GM12864 (cell line): ENCODE results near the gene RNF224.

Experiments used
- DNase-seq: peaks from one replicate; pipeline ENCODE4 v3.0.0-alpha.2; 2011; ENCODE audit warnings: low read depth
- H3K4me3 ChIP-seq: 2 replicates; pipeline ENCODE4 v1.5.1; 2011; ENCODE audit warnings: mild to moderate bottlenecking, low read depth, low read length, control low read depth
- CTCF ChIP-seq: IDR thresholded peaks from 2 replicates; pipeline ENCODE4 v1.5.1; 2011; ENCODE audit warnings: low read depth, mild to moderate bottlenecking, moderate library complexity, low read length, control low read depth, inconsistent platforms; ENCODE audit errors: missing control alignments

Gene RNF224

GRCh38 chr9:137243626-137244485, 16.6 kb downstream of the RNF224 start:
- H3K4me3 ChIP-seq: no peak overlapping the region
- no peak for DNase-seq
- no peak for TF ChIP-seq CTCF

GRCh38 chr9:137244486-137245449, 17.5 kb downstream of the RNF224 start:
- TF ChIP-seq CTCF: no peak
- no peak for DNase-seq
- H3K4me3 ChIP-seq: no peak overlapping the region

GRCh38 chr9:137245450-137246421, 18.4 kb downstream of the RNF224 start:
- H3K4me3 ChIP-seq: no peak overlapping the region
- no peak for DNase-seq
- TF ChIP-seq CTCF: no peak

GRCh38 chr9:137247135-137247915, 20.0 kb downstream of the RNF224 start:
- no peak overlapping the region for H3K4me3 ChIP-seq
- no peak for DNase-seq
- TF ChIP-seq CTCF: no peak

GRCh38 chr9:137247916-137248175, 20.5 kb downstream of the RNF224 start:
- no peak overlapping the region for H3K4me3 ChIP-seq
- no peak for DNase-seq
- TF ChIP-seq CTCF: no peak
